Progenitor cell of endocrine pancreas (in vitro differentiated cells): Measurements from ENCODE around the gene FMN1. TPM values are rescaled to one million over a fixed set of nuclear protein-coding genes. Genes with fewer than 3 reads are reported as not detected.

Source experiments
- DNase-seq: peaks from one replicate; pipeline ENCODE4 v3.0.0; 2021; ENCODE audit warnings: low spot score; ENCODE audit not compliant: unreplicated experiment
- H3K27ac Mint-ChIP-seq: 2 replicates; pipeline ENCODE4 v1.8.0; 2021; ENCODE audit warnings: mild to moderate bottlenecking, moderate library complexity, mixed read lengths
- H3K27me3 Mint-ChIP-seq: 2 replicates; pipeline ENCODE4 v1.8.0; 2021; ENCODE audit warnings: mixed read lengths
- H3K36me3 Mint-ChIP-seq: 2 replicates; pipeline ENCODE4 v1.8.0; 2022; ENCODE audit warnings: mixed read lengths; ENCODE audit not compliant: insufficient read depth
- H3K4me1 Mint-ChIP-seq: 2 replicates; pipeline ENCODE4 v1.8.0; 2021; ENCODE audit warnings: low read depth, mixed read lengths
- H3K4me3 Mint-ChIP-seq: 2 replicates; pipeline ENCODE4 v1.8.0; 2021; ENCODE audit warnings: low read depth, mild to moderate bottlenecking, moderate library complexity, mixed read lengths
- H3K9me3 Mint-ChIP-seq: 2 replicates; pipeline ENCODE4 v1.8.0; 2021; ENCODE audit warnings: low read depth, mixed read lengths
- total RNA-seq: library from RNA; stranded (reverse); gene quantifications from 2 replicates; pipeline ENCODE4 v1.2.1, GENCODE V29; 2021
- TF ChIP-seq, protein P1 (sequence below): fragments of 200-600 bp; sonication (generic); IDR thresholded peaks from one replicate; pipeline ENCODE4 v1.5.0; 2021; ENCODE audit warnings: antibody characterized with exemption, mild to moderate bottlenecking; ENCODE audit not compliant: unreplicated experiment

The FMN1 gene
- total RNA-seq, 1 donor from 2014 or later = 0.41 TPM

DNA sequence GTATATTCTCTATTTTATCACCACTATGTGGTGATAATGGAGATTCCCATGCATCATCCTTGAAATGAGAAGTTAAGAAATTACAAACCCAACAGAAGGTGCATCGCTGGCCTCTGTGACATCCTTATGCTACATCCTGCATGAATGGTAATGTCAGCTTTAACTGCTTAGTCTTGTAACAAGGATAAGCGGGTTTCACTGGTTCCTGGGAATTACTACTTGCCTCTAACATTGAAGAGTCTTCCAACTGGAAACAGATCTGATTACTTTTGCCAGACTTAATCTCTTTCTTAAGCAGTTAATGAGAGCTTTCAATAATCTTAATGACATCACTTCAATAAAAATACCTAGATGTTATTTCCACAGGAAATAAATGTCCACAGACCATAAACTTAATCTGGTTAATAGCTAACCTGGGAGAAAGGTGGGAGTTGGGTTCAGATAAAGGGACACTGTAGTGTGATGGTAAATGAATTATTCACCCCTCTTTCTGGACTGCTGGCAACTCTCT, 44.0 kb downstream of the FMN1 start:
- H3K27ac Mint-ChIP-seq = no peak overlapping the region
- H3K36me3 Mint-ChIP-seq = no peaks in the 10 kb centered on the region
- TF ChIP-seq, protein P1, sequence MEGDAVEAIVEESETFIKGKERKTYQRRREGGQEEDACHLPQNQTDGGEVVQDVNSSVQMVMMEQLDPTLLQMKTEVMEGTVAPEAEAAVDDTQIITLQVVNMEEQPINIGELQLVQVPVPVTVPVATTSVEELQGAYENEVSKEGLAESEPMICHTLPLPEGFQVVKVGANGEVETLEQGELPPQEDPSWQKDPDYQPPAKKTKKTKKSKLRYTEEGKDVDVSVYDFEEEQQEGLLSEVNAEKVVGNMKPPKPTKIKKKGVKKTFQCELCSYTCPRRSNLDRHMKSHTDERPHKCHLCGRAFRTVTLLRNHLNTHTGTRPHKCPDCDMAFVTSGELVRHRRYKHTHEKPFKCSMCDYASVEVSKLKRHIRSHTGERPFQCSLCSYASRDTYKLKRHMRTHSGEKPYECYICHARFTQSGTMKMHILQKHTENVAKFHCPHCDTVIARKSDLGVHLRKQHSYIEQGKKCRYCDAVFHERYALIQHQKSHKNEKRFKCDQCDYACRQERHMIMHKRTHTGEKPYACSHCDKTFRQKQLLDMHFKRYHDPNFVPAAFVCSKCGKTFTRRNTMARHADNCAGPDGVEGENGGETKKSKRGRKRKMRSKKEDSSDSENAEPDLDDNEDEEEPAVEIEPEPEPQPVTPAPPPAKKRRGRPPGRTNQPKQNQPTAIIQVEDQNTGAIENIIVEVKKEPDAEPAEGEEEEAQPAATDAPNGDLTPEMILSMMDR = no peak
- no peak overlapping the region for H3K4me3 Mint-ChIP-seq
- DNase-seq = no peak
- H3K27me3 Mint-ChIP-seq = peaks cover 24% of the 10 kb centered on the region
- H3K4me1 Mint-ChIP-seq = peaks cover 7% of the 10 kb centered on the region
- H3K9me3 Mint-ChIP-seq = peaks cover 6% of the 10 kb centered on the region

DNA sequence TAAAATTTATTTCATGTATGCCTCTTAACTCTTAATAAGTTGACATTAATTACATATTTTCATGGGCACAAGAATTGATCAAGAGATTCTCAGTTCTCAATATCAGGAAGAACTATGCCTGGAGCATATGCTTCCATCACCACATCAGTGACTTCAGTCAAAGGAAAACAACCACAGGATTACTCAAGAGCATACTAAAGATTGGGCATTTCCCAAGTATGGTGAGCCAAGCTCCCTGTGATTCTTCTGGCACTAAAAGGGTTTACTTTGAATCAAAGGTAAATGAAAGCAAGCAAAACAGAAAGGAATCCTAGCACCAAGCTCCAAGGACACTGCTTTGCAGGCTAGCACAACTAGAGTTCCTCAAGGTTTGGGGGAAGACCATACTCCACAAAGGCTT, 44.6 kb downstream of the FMN1 start:
- no peak overlapping the region for H3K4me3 Mint-ChIP-seq

DNA sequence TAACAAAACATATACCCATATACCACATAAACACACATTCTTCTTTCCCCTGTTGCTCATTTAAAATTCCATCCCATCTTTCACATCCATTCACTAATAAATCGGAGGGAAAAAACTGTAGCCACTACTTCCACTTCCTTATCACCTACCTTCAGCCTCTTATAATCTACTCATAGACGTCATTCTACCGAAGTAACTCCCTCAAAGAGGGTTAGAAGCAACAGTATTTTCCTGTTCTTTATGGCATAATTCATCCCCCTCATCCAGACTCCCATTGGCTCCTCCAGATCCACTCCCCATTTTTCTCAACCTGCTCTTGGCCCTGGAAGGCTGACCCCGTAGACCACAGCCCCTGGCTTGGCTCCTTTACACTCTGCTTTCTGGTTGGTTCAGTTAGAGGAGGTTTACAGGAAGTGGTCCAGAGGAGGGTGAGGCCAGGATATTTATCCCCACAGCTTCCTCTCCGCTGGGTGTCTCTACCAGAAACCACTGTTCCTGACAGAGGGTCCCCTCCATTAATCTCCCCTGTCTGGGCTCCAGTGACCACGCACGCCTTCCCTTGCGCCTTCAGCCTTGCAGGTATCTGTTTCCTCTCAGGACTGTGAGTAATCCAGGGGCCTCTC, 46.3 kb downstream of the FMN1 start:
- Mint-ChIP-seq H3K36me3 (no peaks in the 10 kb centered on the region), H3K4me1 (peaks cover 7% of the 10 kb centered on the region), H3K27me3 (peaks cover 7% of the 10 kb centered on the region), H3K9me3 (peaks cover 9% of the 10 kb centered on the region), H3K4me3 (no peak overlapping the region), H3K27ac (no peak overlapping the region)
- no peak for DNase-seq
- TF ChIP-seq, protein P1 = no peak

More for the DNA sequence above, 44.6 kb downstream of the FMN1 start:
- Mint-ChIP-seq H3K4me1 (peaks cover 7% of the 10 kb centered on the region), H3K27ac (no peak overlapping the region), H3K36me3 (no peaks in the 10 kb centered on the region), H3K9me3 (peaks cover 9% of the 10 kb centered on the region), H3K27me3 (peaks cover 20% of the 10 kb centered on the region)
- TF ChIP-seq, protein P1 = no peak
- no peak for DNase-seq

DNA sequence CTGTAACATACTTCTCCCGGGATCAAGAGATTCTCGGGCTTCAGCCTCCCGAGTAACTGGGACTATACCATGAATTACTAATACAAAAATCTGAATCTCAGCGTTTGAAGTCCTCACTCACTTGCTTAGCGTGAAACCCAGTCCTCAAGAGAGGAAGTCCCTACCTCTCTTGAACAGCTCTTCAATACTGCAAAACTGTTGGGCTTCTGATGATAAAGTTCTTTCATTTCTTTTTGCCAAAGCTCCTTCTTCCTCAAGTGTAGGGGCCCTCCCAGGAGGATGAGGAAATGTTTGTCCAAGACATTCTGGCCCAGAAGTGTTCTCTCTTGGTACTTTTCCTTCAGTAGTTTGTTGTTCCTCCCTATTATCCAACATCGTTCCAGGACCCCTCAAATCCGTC, 48.5 kb downstream of the FMN1 start:
- Mint-ChIP-seq H3K27ac (peak overlapping the region; percentile 1), H3K36me3 (no peaks in the 10 kb centered on the region), H3K4me3 (no peak overlapping the region), H3K9me3 (peaks cover 9% of the 10 kb centered on the region), H3K27me3 (peaks cover 4% of the 10 kb centered on the region), H3K4me1 (peaks cover 7% of the 10 kb centered on the region)
- TF ChIP-seq, protein P1 = no peak
- DNase-seq = no peak

DNA sequence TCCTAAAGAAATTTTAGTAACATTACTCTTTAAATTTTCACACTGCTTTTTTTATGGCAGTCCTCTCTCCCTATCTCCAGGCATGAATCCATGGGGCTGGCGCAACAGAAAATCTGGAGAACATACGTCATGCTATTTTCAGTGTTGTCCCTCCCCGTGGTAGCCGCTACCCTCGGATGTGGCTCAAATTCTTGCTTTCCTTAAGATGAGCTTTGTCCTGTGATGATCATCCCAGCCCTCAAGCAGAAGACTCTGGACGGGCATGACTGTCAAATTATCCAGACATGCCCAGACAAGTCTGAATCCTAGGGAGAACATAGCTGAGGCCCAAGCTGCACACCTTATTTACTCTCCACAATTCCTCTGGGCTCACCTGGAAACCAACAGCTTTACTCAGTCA, 49.1 kb downstream of the FMN1 start:
- Mint-ChIP-seq H3K4me3 (no peak overlapping the region), H3K27ac (no peak overlapping the region), H3K27me3 (peaks cover 4% of the 10 kb centered on the region), H3K9me3 (peaks cover 9% of the 10 kb centered on the region), H3K36me3 (no peaks in the 10 kb centered on the region), H3K4me1 (peaks cover 2% of the 10 kb centered on the region)
- TF ChIP-seq, protein P1 = no peak
- DNase-seq = no peak
